H1 (cell line): Measurements from ENCODE around the gene KIN. TPM values are rescaled to one million over a fixed set of nuclear protein-coding genes. Genes with fewer than 3 reads are reported as not detected.
A peak's percentile ranks its signal among the peaks of the same experiment; 100 is the strongest.

Experiments used
- CTCF ChIA-PET: fragments of 300-600 bp; sonication (Branson Sonifier 250); formaldehyde crosslinking; loops from one replicate; lab custom pipeline; 2021; ENCODE audit not compliant: partially characterized antibody; lab: Charles Lee
- POLR2A ChIA-PET: fragments of 300-600 bp; sonication (Branson Sonifier 250); formaldehyde crosslinking; loops from one replicate; lab custom pipeline; 2021; ENCODE audit warnings: inconsistent platforms; ENCODE audit not compliant: partially characterized antibody; lab: Charles Lee
- DNase-seq, 2 experiments: peaks; one replicate each; pipeline versions ENCODE4 v3.0.0 to v3.0.0-alpha.2; 2010 to 2022; ENCODE audit warnings: low spot score in 2 of 2, low read depth in 1 of 2, mixed read lengths in 1 of 2
- FAIRE-seq: peaks from 2 replicates; lab custom pipeline; 2011; peaks lifted over from hg19 to GRCh38; lab: Jason Lieb, UNC
- H2AFZ ChIP-seq: 2 replicates; pipeline ENCODE4 v1.8.1; 2012; ENCODE audit warnings: low read length, inconsistent platforms
- H2AK5ac ChIP-seq: 2 replicates; pipeline ENCODE4 v1.6.1; 2013; ENCODE audit warnings: low read depth, low read length
- H2BK120ac ChIP-seq: replicated peaks from 2 replicates; pipeline ENCODE3; 2013; ENCODE audit warnings: low read depth, low read length, inconsistent platforms
- H2BK12ac ChIP-seq: 2 replicates; pipeline ENCODE4 v1.6.1; 2013; ENCODE audit warnings: low read depth, low read length
- H2BK15ac ChIP-seq: 2 replicates; pipeline ENCODE4 v1.6.1; 2013; ENCODE audit warnings: low read length
- H2BK20ac ChIP-seq: 2 replicates; pipeline ENCODE4 v1.6.1; 2013; ENCODE audit warnings: low read length
- H2BK5ac ChIP-seq: 2 replicates; pipeline ENCODE4 v1.6.1; 2013; ENCODE audit warnings: low read depth, low read length
- H3K14ac ChIP-seq: 2 replicates; pipeline ENCODE4 v1.6.1; 2013; ENCODE audit warnings: inconsistent platforms; ENCODE audit not compliant: insufficient read length
- H3K18ac ChIP-seq: 2 replicates; pipeline ENCODE4 v1.6.1; 2013; ENCODE audit warnings: low read length; ENCODE audit errors: extremely low read depth
- H3K23ac ChIP-seq: 2 replicates; pipeline ENCODE4 v1.6.1; 2013; ENCODE audit warnings: inconsistent platforms; ENCODE audit not compliant: insufficient read length
- H3K23me2 ChIP-seq: 2 replicates; pipeline ENCODE4 v1.6.1; 2013; ENCODE audit warnings: low read depth, low read length
- H3K27ac ChIP-seq: 2 replicates; pipeline ENCODE4 v1.6.1; 2011; ENCODE audit warnings: low read depth, low read length, inconsistent platforms
- H3K27me3 ChIP-seq, 4 experiments: replicated peaks in 1 of 4; 1 replicate in 1 of 4; 2 replicates in 3 of 4; pipeline versions ENCODE4 v1.6.1 to v1.8.1; 2011 to 2013; ENCODE audit warnings: low read length in 3 of 4, mild to moderate bottlenecking in 3 of 4, inconsistent platforms in 2 of 4, mixed read lengths in 2 of 4, moderate library complexity in 1 of 4; ENCODE audit not compliant: control insufficient read depth in 3 of 4, insufficient read depth in 3 of 4; ENCODE audit errors: extremely low read depth in 1 of 4
- H3K36me3 ChIP-seq, 4 experiments: 2 replicates each; pipeline versions ENCODE4 v1.6.1 to v1.8.1; 2011 to 2013; ENCODE audit warnings: mild to moderate bottlenecking in 4 of 4, low read length in 3 of 4, moderate library complexity in 2 of 4, control low read depth in 1 of 4, inconsistent platforms in 1 of 4; ENCODE audit not compliant: insufficient read depth in 4 of 4, control insufficient read depth in 2 of 4
- H3K4ac ChIP-seq: replicated peaks from 2 replicates; pipeline ENCODE3; 2013; ENCODE audit warnings: low read length, low read depth, mixed read lengths, inconsistent platforms; ENCODE audit not compliant: insufficient read length
- H3K4me1 ChIP-seq, 4 experiments: replicated peaks in 1 of 4; 1 replicate in 1 of 4; 2 replicates in 3 of 4; pipeline versions ENCODE4 v1.6.1 to v1.8.1; 2011 to 2013; ENCODE audit warnings: low read length in 3 of 4, inconsistent platforms in 2 of 4, mixed read lengths in 1 of 4; ENCODE audit not compliant: insufficient read depth in 4 of 4, control insufficient read depth in 3 of 4
- H3K4me2 ChIP-seq, 2 experiments: 2 replicates each; pipeline versions ENCODE4 v1.6.1 to v1.8.1; 2011 to 2013; ENCODE audit warnings: low read depth in 2 of 2, low read length in 2 of 2, control low read depth in 1 of 2, inconsistent platforms in 1 of 2, mild to moderate bottlenecking in 1 of 2; ENCODE audit not compliant: insufficient read depth in 1 of 2
- H3K4me3 ChIP-seq, 4 experiments: fragments of 200-600, 300-600 bp in 1 of 4; sonication (generic), shearing (Covaris generic), sonication (Bioruptor Twin) in 1 of 4; 2 replicates each; pipeline versions ENCODE4 v1.5.1 to v1.8.1; 2011 to 2016; ENCODE audit warnings: low read length in 4 of 4, low read depth in 3 of 4, control low read depth in 2 of 4, inconsistent platforms in 2 of 4, mild to moderate bottlenecking in 2 of 4, mixed read lengths in 1 of 4, moderate library complexity in 1 of 4; ENCODE audit not compliant: insufficient read depth in 2 of 4; ENCODE audit errors: extremely low read depth in 1 of 4
- H3K56ac ChIP-seq: replicated peaks from 2 replicates; pipeline ENCODE3; 2013; ENCODE audit warnings: low read depth, mild to moderate bottlenecking, mixed read lengths, low read length, inconsistent platforms; ENCODE audit not compliant: insufficient read length
- H3K79me1 ChIP-seq: 2 replicates; pipeline ENCODE4 v1.6.1; 2013; ENCODE audit warnings: low read depth, low read length, control low read depth
- H3K79me2 ChIP-seq, 2 experiments: 2 replicates each; pipeline versions ENCODE4 v1.6.1 to v1.8.1; 2012 to 2013; ENCODE audit warnings: low read length in 2 of 2, mild to moderate bottlenecking in 2 of 2, inconsistent platforms in 1 of 2; ENCODE audit not compliant: insufficient read depth in 2 of 2, control insufficient read depth in 1 of 2
- H3K9ac ChIP-seq, 4 experiments: replicated peaks in 1 of 4; 1 replicate in 1 of 4; 2 replicates in 3 of 4; pipeline versions ENCODE4 v1.6.1 to v1.8.1; 2011 to 2013; ENCODE audit warnings: low read depth in 3 of 4, low read length in 3 of 4, control low read depth in 2 of 4, mild to moderate bottlenecking in 2 of 4, moderate library complexity in 2 of 4, inconsistent platforms in 1 of 4; ENCODE audit errors: extremely low read depth in 1 of 4
- H3K9me3 ChIP-seq, 2 experiments: 2 replicates each; pipeline versions ENCODE4 v1.6.1 to v1.8.1; 2012 to 2013; ENCODE audit warnings: mild to moderate bottlenecking in 2 of 2, moderate library complexity in 2 of 2, control low read depth in 1 of 2, inconsistent platforms in 1 of 2, low read depth in 1 of 2, low read length in 1 of 2, mixed read lengths in 1 of 2; ENCODE audit not compliant: insufficient read depth in 2 of 2
- H4K20me1 ChIP-seq, 2 experiments: replicated peaks in 1 of 2; 2 replicates each; pipeline versions ENCODE3 to v1.8.1; 2011 to 2013; ENCODE audit warnings: inconsistent platforms in 2 of 2, low read length in 2 of 2, mild to moderate bottlenecking in 1 of 2; ENCODE audit not compliant: insufficient read depth in 2 of 2, control insufficient read depth in 1 of 2
- H4K5ac ChIP-seq: 2 replicates; pipeline ENCODE4 v1.6.1; 2013; ENCODE audit warnings: low read length, low read depth, mixed read lengths, inconsistent platforms; ENCODE audit not compliant: insufficient read length
- H4K8ac ChIP-seq: 2 replicates; pipeline ENCODE4 v1.8.0; 2013; ENCODE audit warnings: mild to moderate bottlenecking, moderate library complexity, low read length, inconsistent platforms; ENCODE audit not compliant: insufficient read depth; ENCODE audit errors: extremely low read depth
- H4K91ac ChIP-seq: replicated peaks from 2 replicates; pipeline ENCODE3; 2013; ENCODE audit warnings: low read length, mixed read lengths, inconsistent platforms; ENCODE audit not compliant: insufficient read length
- BACH1 ChIP-seq: IDR thresholded peaks from 2 replicates; pipeline ENCODE4 v1.6.1; 2012; ENCODE audit warnings: low read length, improper control_type of control experiment
- CREB1 ChIP-seq: IDR thresholded peaks from 2 replicates; pipeline ENCODE4 v1.6.1; 2012; ENCODE audit warnings: inconsistent platforms
- GTF2F1 ChIP-seq: IDR thresholded peaks from 2 replicates; pipeline ENCODE4 v1.6.1; 2012; ENCODE audit warnings: low read depth, low read length, improper control_type of control experiment, borderline replicate concordance
- JUND ChIP-seq: IDR thresholded peaks from 2 replicates; pipeline ENCODE4 v1.6.1; 2011; ENCODE audit warnings: mild to moderate bottlenecking, improper control_type of control experiment, low read length
- MAFK ChIP-seq: IDR thresholded peaks from 2 replicates; pipeline ENCODE4 v1.6.1; 2012; ENCODE audit warnings: low read depth, mild to moderate bottlenecking, improper control_type of control experiment, low read length
- RXRA ChIP-seq: IDR thresholded peaks from 2 replicates; pipeline ENCODE4 v1.6.1; 2011; ENCODE audit warnings: low read depth, mild to moderate bottlenecking, low read length, moderate library complexity; ENCODE audit not compliant: insufficient read depth
- SIX5 ChIP-seq: IDR thresholded peaks from 2 replicates; pipeline ENCODE4 v1.6.1; 2011; ENCODE audit warnings: mild to moderate bottlenecking, low read depth, low read length
- SRF ChIP-seq: IDR thresholded peaks from 2 replicates; pipeline ENCODE4 v1.6.1; 2011; ENCODE audit warnings: mild to moderate bottlenecking, low read depth, low read length, moderate library complexity
- TAF7 ChIP-seq: optimal IDR thresholded peaks from 2 replicates; pipeline ENCODE3; 2011; ENCODE audit warnings: low read depth, mild to moderate bottlenecking, inconsistent platforms, low read length, moderate library complexity, borderline replicate concordance
- whole genome bisulfite sequencing, 2 experiments: shearing (Covaris generic) in 1 of 2; methylation state at CpG; one replicate each; pipeline versions ENCODE4 v1.1.6 to v1.1.7; 2013 to 2015; ENCODE audit warnings: low lambda C conversion rate in 2 of 2, mixed read lengths in 2 of 2, inconsistent platforms in 1 of 2, low coverage in 1 of 2, missing lambda C conversion rate in 1 of 2; ENCODE audit not compliant: insufficient replicate concordance in 2 of 2, insufficient coverage in 1 of 2, insufficient read length in 1 of 2; ENCODE audit errors: extremely low coverage in 1 of 2, missing lambda C conversion rate in 1 of 2; 5-methylcytosine and 5-hydroxymethylcytosine counted together
- polyA plus RNA-seq, 7 experiments: library from polyadenylated mRNA; depleted of rRNA in 3 of 7; stranded (reverse) in 5 of 7; unstranded in 2 of 7; fragments of >200 nt in 5 of 7; fragments of 200-250 nt in 2 of 7; gene quantifications; 1 replicate in 5 of 7; 2 replicates in 1 of 7; 4 replicates in 1 of 7; pipeline versions ENCODE4 v1.2.1 to v1.2.3, GENCODE V29; 2011 to 2013; ENCODE audit warnings: missing spikeins in 2 of 7, mixed read lengths in 2 of 7
- total RNA-seq: library from RNA; stranded (reverse); fragmentation: NEBNext Ultra II Directional; extraction: Animal tissue kit (Norgen Biotek cat#: 25700); gene quantifications from 2 replicates; pipeline ENCODE4 v1.2.1, GENCODE V29; 2021
- TF ChIP-seq, protein P1 (sequence below): IDR thresholded peaks from 2 replicates; pipeline ENCODE4 v1.6.1; 2012; ENCODE audit warnings: inconsistent platforms
- TF ChIP-seq, protein P2 (sequence below): IDR thresholded peaks from 2 replicates; pipeline ENCODE4 v1.6.1; 2012; ENCODE audit warnings: low read length, inconsistent platforms

KIN gene
- total and polyA plus RNA-seq, 2 of the 8 experiments (the other 6 are each of a cell fraction or from before 2014, with no cell fraction given), result 3.7 to 16.5 TPM

DNA sequence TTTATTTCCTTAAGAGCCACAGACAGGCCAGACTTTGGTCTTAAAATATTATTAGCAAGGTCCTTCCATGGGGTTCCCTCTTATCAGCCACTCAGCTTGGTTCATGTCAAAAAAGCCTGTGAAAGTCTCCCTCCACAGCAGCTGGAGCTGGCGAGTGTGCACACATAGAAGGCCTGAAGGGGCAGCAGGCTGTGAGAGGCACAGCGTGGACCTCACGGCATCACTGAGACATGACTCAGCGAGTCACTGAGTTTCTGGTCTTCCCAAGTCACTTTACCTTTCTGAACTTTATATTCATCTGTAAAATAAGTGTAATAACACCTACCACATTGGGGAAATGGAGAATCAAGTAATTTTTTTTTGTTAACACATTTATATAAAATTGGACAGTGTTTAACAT lies 39.2 kb upstream of the KIN start:
- peaks cover 0 to 5% of the 10 kb centered on the region in 2 experiments for H4K20me1 ChIP-seq
- no peak overlapping the region for H3K18ac ChIP-seq
- ChIA-PET POLR2A (interaction anchor here (1.2 kb wide), 1 partner anchor 8 kb away, joined by 4 read pairs; the partner anchor contains the start of gene TAF3), CTCF (interaction anchor here (1.2 kb wide), 1 partner anchor 10 kb away, joined by 3 read pairs; no protein-coding TSS in a partner anchor)
- no peak overlapping the region; the same call in 1 of the 2 replicates for H4K8ac ChIP-seq
- no peak overlapping the region for H2BK15ac ChIP-seq
- no peak overlapping the region for H3K4me3 ChIP-seq
- no peaks in the 10 kb centered on the region for H3K9me3 ChIP-seq
- 92% methylated on average over 4 of the region's 4 CpGs; no CpG with 5 or more reads in 1 of the 2 experiments for WGBS, 2 experiments
- H2BK20ac ChIP-seq, result no peak overlapping the region
- H3K23ac ChIP-seq, result no peak overlapping the region
- H2BK120ac ChIP-seq, result no peak overlapping the region
- peaks cover 4% of the 10 kb centered on the region; the same call in 1 of the 2 replicates for H3K79me1 ChIP-seq
- H3K4ac ChIP-seq, result no peak overlapping the region
- no peak overlapping the region for H3K56ac ChIP-seq
- H3K27ac ChIP-seq, result no peak overlapping the region
- no peak overlapping the region for H4K91ac ChIP-seq
- H3K9ac ChIP-seq, result no peak overlapping the region
- H2BK12ac ChIP-seq, result no peak overlapping the region
- H2AFZ ChIP-seq, result no peak overlapping the region
- no peak overlapping the region for H2BK5ac ChIP-seq
- H3K14ac ChIP-seq, result no peak overlapping the region
- DNase-seq (no peak), FAIRE-seq (no peak)
- no peak overlapping the region for H4K5ac ChIP-seq
- peaks cover 0 to 16% (median 9%) of the 10 kb centered on the region in 4 experiments; a peak in 4 of 8 replicates for H3K36me3 ChIP-seq
- H3K23me2 ChIP-seq, result no peaks in the 10 kb centered on the region
- 0 out of 7 replicates have a peak, but pooled peaks cover 0 to 3% (median 0%) of the 10 kb centered on the region in 4 experiments for H3K4me1 ChIP-seq
- H2AK5ac ChIP-seq, result no peak overlapping the region
- H3K79me2 ChIP-seq, result peaks cover 0 to 16% of the 10 kb centered on the region in 2 experiments; a peak in 3 of 4 replicates
- no peaks in the 10 kb centered on the region for H3K27me3 ChIP-seq
- H3K4me2 ChIP-seq, result no peak overlapping the region
- TF ChIP-seq RXRA, result no peak
- no peak for TF ChIP-seq GTF2F1
- TF ChIP-seq SRF, result no peak
- TF ChIP-seq SIX5, result no peak
- TF ChIP-seq, protein P1, sequence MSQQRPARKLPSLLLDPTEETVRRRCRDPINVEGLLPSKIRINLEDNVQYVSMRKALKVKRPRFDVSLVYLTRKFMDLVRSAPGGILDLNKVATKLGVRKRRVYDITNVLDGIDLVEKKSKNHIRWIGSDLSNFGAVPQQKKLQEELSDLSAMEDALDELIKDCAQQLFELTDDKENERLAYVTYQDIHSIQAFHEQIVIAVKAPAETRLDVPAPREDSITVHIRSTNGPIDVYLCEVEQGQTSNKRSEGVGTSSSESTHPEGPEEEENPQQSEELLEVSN, result no peak
- no peak for TF ChIP-seq JUND
- TF ChIP-seq, protein P2, sequence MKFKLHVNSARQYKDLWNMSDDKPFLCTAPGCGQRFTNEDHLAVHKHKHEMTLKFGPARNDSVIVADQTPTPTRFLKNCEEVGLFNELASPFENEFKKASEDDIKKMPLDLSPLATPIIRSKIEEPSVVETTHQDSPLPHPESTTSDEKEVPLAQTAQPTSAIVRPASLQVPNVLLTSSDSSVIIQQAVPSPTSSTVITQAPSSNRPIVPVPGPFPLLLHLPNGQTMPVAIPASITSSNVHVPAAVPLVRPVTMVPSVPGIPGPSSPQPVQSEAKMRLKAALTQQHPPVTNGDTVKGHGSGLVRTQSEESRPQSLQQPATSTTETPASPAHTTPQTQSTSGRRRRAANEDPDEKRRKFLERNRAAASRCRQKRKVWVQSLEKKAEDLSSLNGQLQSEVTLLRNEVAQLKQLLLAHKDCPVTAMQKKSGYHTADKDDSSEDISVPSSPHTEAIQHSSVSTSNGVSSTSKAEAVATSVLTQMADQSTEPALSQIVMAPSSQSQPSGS, result no peak
- TF ChIP-seq TAF7, result no peak
- peak; percentile 56; the same call in 1 of the 2 replicates for TF ChIP-seq MAFK
- no peak for TF ChIP-seq CREB1
- TF ChIP-seq BACH1, result peak; percentile 88
